ENCODE results near the gene CELSR3.

CELSR3 gene

DNA sequence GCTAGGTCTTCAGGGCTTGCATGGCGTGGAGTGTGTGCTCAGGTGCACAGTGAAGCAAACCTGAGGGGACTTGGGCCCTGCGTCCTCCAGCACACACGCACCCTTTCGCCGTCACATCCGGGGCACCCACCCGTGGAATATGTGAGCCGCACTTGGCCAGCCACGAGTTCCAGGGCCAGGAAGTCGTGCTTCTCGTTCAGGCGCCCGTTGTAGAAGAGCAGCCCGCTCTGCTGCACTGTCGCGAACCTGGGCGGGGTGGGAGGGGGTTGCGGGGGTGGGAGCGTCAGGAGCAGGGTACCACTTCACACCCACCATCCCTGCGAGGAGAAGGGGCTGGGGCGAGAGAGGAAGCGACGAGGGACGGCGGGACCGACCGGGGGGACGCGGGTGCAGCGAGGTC is 7.1 kb downstream of the CELSR3 start:
- Mint-ChIP-seq H3K9me3 (no peaks in the 10 kb centered on the region), H3K4me1 (peaks cover 27% of the 10 kb centered on the region), H3K4me3 (peak overlapping the region; percentile 74), H3K36me3 (peaks cover 32% of the 10 kb centered on the region), H3K27ac (peak overlapping the region; percentile 84)
- ATAC-seq (peak; percentile 51), DNase-seq (ENCODE audit: low spot score in 2 of 2) (peak in 1 of 2 donors; percentile 32)

- DNase-seq (ENCODE audit: low spot score in 2 of 2) (no peak), ATAC-seq (no peak)
- Mint-ChIP-seq H3K27ac (peak overlapping the region; percentile 84), H3K36me3 (peaks cover 27% of the 10 kb centered on the region), H3K9me3 (no peaks in the 10 kb centered on the region), H3K4me1 (peaks cover 27% of the 10 kb centered on the region), H3K4me3 (peak overlapping the region; percentile 74)
Measured at GRCh38 chr3:48655063-48655462, 7.6 kb downstream of the CELSR3 start.

- peak overlapping the region; percentile 79 for H3K27ac Mint-ChIP-seq
- H3K4me1 Mint-ChIP-seq = peaks cover 27% of the 10 kb centered on the region
- DNase-seq (ENCODE audit: low spot score in 2 of 2) (no peak), ATAC-seq (no peak)
- H3K9me3 Mint-ChIP-seq = no peaks in the 10 kb centered on the region
- H3K36me3 Mint-ChIP-seq = peaks cover 17% of the 10 kb centered on the region
- no peak overlapping the region for H3K4me3 Mint-ChIP-seq
Measured at GRCh38 chr3:48652923-48653715, 9.6 kb downstream of the CELSR3 start.

GRCh38 chr3:48651771-48652170 is 10.9 kb downstream of the CELSR3 start:
- no peak for DNase-seq (ENCODE audit: low spot score in 2 of 2)

GRCh38 chr3:48650723-48651122 is 12.0 kb downstream of the CELSR3 start:
- peaks cover 22% of the 10 kb centered on the region for H3K36me3 Mint-ChIP-seq
- H3K9me3 Mint-ChIP-seq = no peaks in the 10 kb centered on the region
- H3K4me3 Mint-ChIP-seq = no peak overlapping the region
- H3K27ac Mint-ChIP-seq = no peak overlapping the region
- ATAC-seq = no peak
- DNase-seq (ENCODE audit: low spot score in 2 of 2) = no peak
- H3K4me1 Mint-ChIP-seq = peaks cover 15% of the 10 kb centered on the region

More at GRCh38 chr3:48651771-48652170, 10.9 kb downstream of the CELSR3 start:
- no peak for ATAC-seq
- no peaks in the 10 kb centered on the region for H3K9me3 Mint-ChIP-seq
- H3K4me3 Mint-ChIP-seq = no peak overlapping the region
- H3K27ac Mint-ChIP-seq = no peak overlapping the region
- H3K4me1 Mint-ChIP-seq = peaks cover 18% of the 10 kb centered on the region
- peaks cover 19% of the 10 kb centered on the region for H3K36me3 Mint-ChIP-seq

GRCh38 chr3:48648188-48648850 is 14.4 kb downstream of the CELSR3 start:
- H3K36me3 Mint-ChIP-seq = peaks cover 15% of the 10 kb centered on the region
- ATAC-seq (no peak), DNase-seq (ENCODE audit: low spot score in 2 of 2) (no peak)
- no peak overlapping the region for H3K27ac Mint-ChIP-seq
- no peak overlapping the region for H3K4me3 Mint-ChIP-seq
- H3K9me3 Mint-ChIP-seq = no peaks in the 10 kb centered on the region
- no peaks in the 10 kb centered on the region for H3K4me1 Mint-ChIP-seq

DNA sequence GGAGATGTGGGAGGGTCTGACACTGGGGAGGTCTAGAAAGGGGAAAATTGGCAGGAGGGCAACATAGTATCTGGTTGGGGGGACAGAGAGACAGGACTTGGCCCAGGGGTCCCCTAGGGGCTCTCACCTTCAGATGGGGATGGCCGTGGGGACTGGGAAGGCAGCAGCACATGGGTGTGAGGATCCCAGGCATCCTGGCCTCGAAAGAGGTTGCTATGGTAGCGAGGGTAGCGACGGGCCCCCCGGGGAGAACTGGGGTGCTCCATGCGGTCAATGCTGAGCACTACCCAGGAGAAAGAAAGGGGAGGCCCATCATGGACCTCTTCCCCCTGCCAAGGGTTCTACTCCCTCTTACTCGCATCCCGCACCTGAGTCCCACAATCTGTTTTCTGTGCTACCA is 15.0 kb downstream of the CELSR3 start:
- H3K9me3 Mint-ChIP-seq = no peaks in the 10 kb centered on the region
- no peak overlapping the region for H3K4me3 Mint-ChIP-seq
- DNase-seq (ENCODE audit: low spot score in 2 of 2) (no peak), ATAC-seq (no peak)
- H3K36me3 Mint-ChIP-seq = peaks cover 9% of the 10 kb centered on the region
- H3K4me1 Mint-ChIP-seq = no peaks in the 10 kb centered on the region
- no peak overlapping the region for H3K27ac Mint-ChIP-seq

DNA sequence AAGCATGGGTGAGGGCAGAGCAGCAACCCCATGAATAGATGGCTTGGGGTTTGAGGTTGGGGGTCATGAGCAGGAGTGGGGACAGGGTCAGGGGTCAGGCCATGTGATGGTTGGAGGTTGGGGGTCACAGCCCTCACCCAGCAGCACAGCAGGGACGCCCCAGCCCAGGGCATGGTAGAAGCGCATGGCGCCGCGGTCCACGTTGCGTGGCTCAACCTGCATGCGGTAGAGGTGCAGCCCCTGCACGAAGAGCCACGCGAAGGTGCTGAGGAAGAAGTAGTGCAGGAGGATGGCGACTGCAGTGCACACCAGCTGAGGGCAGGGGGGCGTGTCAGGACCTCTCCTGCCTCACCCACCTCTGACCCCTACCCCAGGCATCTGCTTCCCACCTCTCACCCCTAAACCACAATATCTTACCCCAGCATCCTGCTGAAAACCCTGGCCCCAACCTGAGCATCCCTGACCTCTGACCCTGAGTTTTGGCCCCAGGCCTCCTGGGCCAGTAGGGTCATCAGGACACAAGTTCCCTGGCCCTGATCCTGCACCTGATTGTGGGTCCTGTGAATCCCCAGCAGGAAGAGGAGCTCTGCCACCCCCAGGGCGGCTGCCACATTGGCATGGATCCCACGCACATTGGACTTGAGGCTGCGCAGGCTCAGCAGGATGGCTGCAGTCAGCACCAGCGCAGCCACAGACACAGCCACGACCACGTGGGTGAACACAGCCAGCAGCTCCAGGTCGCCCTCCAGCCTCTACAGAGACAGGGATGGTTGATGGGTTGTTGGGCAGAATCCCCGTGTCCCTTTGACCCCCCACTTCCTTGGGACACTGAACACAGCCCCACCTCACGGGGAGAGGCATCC is 17.6 kb downstream of the CELSR3 start:
- Mint-ChIP-seq H3K27ac (no peak overlapping the region), H3K4me1 (no peaks in the 10 kb centered on the region), H3K36me3 (peaks cover 14% of the 10 kb centered on the region), H3K9me3 (no peaks in the 10 kb centered on the region), H3K4me3 (no peak overlapping the region)
- ATAC-seq = no peak
- DNase-seq (ENCODE audit: low spot score in 2 of 2) = no peak

DNA sequence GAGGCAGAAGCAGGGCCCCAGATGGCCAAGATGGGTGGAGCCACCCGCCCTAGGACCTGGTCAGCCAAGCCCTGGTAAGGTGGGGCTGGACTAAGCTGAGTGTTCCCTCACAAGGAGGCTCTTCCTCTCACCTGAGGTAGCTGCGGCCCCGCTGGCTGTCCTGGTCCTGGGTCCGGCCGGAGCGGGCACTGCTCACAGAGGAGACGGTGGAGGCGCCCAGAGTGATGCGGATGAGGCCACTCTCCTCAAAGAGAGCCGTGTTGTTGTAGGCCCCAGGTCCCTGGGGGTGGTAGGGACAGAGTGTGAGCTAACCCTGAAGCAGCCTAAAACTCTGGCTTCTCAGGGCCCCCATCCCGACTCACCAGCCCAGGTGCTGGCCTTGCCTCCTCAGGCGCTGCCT is 20.1 kb downstream of the CELSR3 start:
- DNase-seq (ENCODE audit: low spot score in 2 of 2) (no peak), ATAC-seq (no peak)
- Mint-ChIP-seq H3K27ac (peak overlapping the region; percentile 66), H3K9me3 (no peaks in the 10 kb centered on the region), H3K4me1 (no peaks in the 10 kb centered on the region), H3K4me3 (no peak overlapping the region), H3K36me3 (peaks cover 21% of the 10 kb centered on the region)

DNA sequence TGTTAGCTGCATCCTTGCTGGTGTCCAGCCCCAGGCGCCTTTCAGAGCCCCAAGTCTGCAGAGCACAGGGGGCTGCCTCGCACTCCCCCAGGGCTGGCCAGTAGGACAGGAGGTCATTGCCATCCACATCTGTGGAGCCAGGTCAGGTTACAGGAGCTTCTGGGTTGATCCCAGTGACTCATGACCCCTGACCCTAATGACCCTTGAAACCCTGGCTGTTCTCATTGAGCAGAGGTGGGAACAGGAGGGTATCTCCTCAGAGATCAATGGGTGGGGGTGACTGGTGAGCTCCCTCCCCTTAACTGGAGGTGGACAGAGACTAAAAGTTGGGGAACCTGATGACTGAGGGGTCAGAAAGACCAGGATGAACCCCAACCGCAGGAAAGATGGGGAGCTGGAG is 21.3 kb downstream of the CELSR3 start:
- Mint-ChIP-seq H3K4me1 (no peaks in the 10 kb centered on the region), H3K27ac (no peak overlapping the region), H3K36me3 (peaks cover 17% of the 10 kb centered on the region), H3K9me3 (no peaks in the 10 kb centered on the region), H3K4me3 (no peak overlapping the region)
- ATAC-seq = no peak
- DNase-seq (ENCODE audit: low spot score in 2 of 2) = no peak

DNA sequence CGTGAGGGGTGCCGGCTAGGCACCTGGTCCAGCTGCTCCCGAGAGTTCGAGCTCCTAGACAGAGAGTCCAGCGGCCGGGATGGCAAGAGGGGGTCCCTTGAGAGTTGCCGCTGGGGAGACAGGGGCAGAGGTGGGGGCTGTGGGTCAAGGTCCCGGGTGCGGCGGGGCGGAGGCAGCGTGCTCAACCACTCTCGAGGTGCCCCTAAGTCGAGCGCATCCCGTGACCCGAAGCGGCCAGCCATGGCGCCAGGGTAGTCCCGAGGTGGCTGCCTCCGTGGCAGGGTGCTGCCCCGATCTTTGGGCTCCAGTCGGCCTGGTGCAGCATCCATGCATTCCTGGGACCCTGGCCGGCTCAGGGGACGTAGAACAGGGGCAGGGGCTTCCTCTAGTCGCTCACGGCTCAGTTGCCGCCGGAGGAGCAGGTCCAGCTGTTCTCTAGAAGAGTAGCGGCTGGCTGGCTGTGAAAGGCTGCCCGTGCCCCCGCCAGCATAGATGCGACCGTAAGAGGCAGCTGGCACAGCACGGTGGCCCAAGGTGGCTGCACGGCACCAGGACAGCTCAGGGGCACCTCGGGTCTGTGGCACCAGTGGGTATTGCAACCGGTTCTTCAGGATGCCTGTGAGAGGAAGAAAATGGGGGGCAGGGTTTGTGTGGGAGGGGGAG is 22.6 kb downstream of the CELSR3 start:
- ATAC-seq = no peak
- H3K4me3 Mint-ChIP-seq = no peak overlapping the region
- no peaks in the 10 kb centered on the region for H3K9me3 Mint-ChIP-seq
- H3K4me1 Mint-ChIP-seq = no peaks in the 10 kb centered on the region
- H3K36me3 Mint-ChIP-seq = peaks cover 17% of the 10 kb centered on the region
- no peak overlapping the region for H3K27ac Mint-ChIP-seq
- DNase-seq (ENCODE audit: low spot score in 2 of 2) = no peak

DNA sequence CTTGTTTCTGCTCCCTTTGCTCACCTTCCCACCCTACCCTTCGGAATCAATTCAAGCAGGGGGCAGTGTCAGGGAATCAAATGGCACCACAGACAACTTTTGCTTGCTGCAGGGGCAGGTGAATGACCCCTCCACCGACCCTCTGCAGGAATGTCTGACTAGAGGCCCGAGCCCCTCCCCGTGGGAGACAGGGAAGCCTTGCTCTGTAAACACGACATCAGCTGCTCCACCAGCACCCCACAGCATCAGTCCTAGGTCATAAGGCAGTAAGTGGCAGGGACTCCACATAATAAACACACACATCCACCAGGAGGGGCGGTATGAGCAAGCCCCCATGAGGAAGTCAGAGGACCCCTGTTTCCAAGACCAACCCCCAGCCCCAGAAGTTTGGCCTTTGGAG is 25.4 kb downstream of the CELSR3 start:
- Mint-ChIP-seq H3K36me3 (peaks cover 23% of the 10 kb centered on the region), H3K27ac (peak overlapping the region; percentile 62)

GRCh38 chr3:48636149-48636655 is 26.5 kb downstream of the CELSR3 start:
- Mint-ChIP-seq H3K4me3 (peak overlapping the region; percentile 80), H3K4me1 (peaks cover 16% of the 10 kb centered on the region), H3K27ac (peak overlapping the region; percentile 81), H3K36me3 (peaks cover 21% of the 10 kb centered on the region), H3K9me3 (no peaks in the 10 kb centered on the region)
- no peak for DNase-seq (ENCODE audit: low spot score in 2 of 2)
- no peak for ATAC-seq

More for the DNA sequence above, 25.4 kb downstream of the CELSR3 start:
- no peak for DNase-seq (ENCODE audit: low spot score in 2 of 2)
- peak overlapping the region; percentile 80 for H3K4me3 Mint-ChIP-seq
- no peak for ATAC-seq
- H3K4me1 Mint-ChIP-seq = peaks cover 16% of the 10 kb centered on the region
- H3K9me3 Mint-ChIP-seq = no peaks in the 10 kb centered on the region

- H3K27ac Mint-ChIP-seq = peak within 1 kb of the TSS; percentile 81
- H3K4me1 Mint-ChIP-seq = peaks cover 16% of the 10 kb centered on the region
- H3K4me3 Mint-ChIP-seq = peak within 1 kb of the TSS; percentile 80
- peaks cover 21% of the 10 kb centered on the region for H3K36me3 Mint-ChIP-seq
- H3K9me3 Mint-ChIP-seq = no peaks in the 10 kb centered on the region
- peak; percentile 95 for ATAC-seq
- peak; percentile 90 to 97 for DNase-seq (ENCODE audit: low spot score in 2 of 2)
Measured at GRCh38 chr3:48635222-48636021, 27.3 kb downstream of the CELSR3 start, which contains the start of gene SLC26A6. TSS of gene SLC26A6 (minus strand) at chr3:48635461. CDS start at chr3:48635393, 68 bp downstream.

Measured in stimulated activated effector memory CD8-positive, alpha-beta T cell treated with anti-CD3 and anti-CD28 coated beads, Interleukin-12 subunit alpha, Interleukin-12 subunit beta, amount 100 ng/mL, for 72 hours (primary cell).